Measurements from ENCODE around the gene IMMP2L. TPM values are rescaled to one million over a fixed set of nuclear protein-coding genes. Genes with fewer than 3 reads are reported as not detected.

The IMMP2L gene
- total RNA-seq, 1 donor from 2014 or later, result 11.2 TPM

DNA sequence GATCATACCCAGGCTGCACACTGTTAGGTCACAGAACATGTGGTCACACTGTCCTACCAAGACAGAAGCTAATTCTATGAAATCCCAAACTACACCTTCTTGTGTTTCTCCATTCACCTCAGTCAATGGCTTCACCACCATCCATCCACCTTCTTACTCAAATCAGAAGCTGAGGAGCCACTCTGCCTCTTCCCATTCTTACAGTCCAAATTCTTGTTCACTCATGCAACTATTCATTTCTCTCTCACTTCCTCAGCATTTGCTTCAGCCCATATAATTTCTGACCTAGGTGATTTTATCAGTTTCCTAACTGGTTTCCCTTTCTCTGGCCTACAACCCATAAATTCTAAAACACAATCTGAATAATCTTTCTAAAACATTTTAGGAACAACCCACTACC is 242.2 kb downstream of the IMMP2L start:
- Mint-ChIP-seq H3K36me3 (ENCODE audit: low read depth, unreplicated experiment) (no peaks in the 10 kb centered on the region), H3K4me3 (ENCODE audit: unreplicated experiment) (no peak overlapping the region), H3K4me1 (ENCODE audit: unreplicated experiment) (peaks cover 19% of the 10 kb centered on the region), H3K27ac (ENCODE audit: unreplicated experiment) (no peak overlapping the region), H3K27me3 (ENCODE audit: unreplicated experiment) (no peaks in the 10 kb centered on the region), H3K9me3 (ENCODE audit: unreplicated experiment) (no peaks in the 10 kb centered on the region)
- DNase-seq (ENCODE audit: low spot score), result no peak
- TF ChIP-seq, protein P1, sequence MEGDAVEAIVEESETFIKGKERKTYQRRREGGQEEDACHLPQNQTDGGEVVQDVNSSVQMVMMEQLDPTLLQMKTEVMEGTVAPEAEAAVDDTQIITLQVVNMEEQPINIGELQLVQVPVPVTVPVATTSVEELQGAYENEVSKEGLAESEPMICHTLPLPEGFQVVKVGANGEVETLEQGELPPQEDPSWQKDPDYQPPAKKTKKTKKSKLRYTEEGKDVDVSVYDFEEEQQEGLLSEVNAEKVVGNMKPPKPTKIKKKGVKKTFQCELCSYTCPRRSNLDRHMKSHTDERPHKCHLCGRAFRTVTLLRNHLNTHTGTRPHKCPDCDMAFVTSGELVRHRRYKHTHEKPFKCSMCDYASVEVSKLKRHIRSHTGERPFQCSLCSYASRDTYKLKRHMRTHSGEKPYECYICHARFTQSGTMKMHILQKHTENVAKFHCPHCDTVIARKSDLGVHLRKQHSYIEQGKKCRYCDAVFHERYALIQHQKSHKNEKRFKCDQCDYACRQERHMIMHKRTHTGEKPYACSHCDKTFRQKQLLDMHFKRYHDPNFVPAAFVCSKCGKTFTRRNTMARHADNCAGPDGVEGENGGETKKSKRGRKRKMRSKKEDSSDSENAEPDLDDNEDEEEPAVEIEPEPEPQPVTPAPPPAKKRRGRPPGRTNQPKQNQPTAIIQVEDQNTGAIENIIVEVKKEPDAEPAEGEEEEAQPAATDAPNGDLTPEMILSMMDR (IDR thresholded peaks at IDR 0.05; ENCODE audit: unreplicated experiment), result no peak

DNA sequence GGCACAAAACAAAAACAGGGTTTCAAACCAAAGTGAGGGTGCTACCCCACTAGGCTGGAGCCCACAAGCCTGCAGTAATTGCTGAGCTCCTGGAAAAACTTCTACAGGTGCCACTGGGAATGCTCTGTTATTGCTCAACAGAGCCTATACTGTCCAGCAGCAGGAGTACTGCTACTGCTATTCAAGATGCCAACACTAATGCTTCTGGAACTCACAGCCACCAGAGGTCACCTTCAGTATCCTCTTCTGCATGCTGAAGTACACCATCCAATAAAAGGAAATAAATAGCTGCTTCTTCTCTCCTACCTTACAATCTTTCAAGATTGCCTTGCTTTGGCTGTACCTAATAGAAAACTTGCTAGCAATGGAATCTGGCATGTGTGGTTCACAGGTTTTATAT is 249.3 kb downstream of the IMMP2L start:
- no peak overlapping the region for H3K27ac Mint-ChIP-seq (ENCODE audit: unreplicated experiment)
- TF ChIP-seq, protein P1 (IDR thresholded peaks at IDR 0.05; ENCODE audit: unreplicated experiment), result no peak
- no peak for DNase-seq (ENCODE audit: low spot score)
- H3K36me3 Mint-ChIP-seq (ENCODE audit: low read depth, unreplicated experiment), result no peaks in the 10 kb centered on the region
- H3K9me3 Mint-ChIP-seq (ENCODE audit: unreplicated experiment), result no peaks in the 10 kb centered on the region
- no peaks in the 10 kb centered on the region for H3K27me3 Mint-ChIP-seq (ENCODE audit: unreplicated experiment)
- H3K4me3 Mint-ChIP-seq (ENCODE audit: unreplicated experiment), result no peak overlapping the region
- peaks cover 24% of the 10 kb centered on the region for H3K4me1 Mint-ChIP-seq (ENCODE audit: unreplicated experiment)

DNA sequence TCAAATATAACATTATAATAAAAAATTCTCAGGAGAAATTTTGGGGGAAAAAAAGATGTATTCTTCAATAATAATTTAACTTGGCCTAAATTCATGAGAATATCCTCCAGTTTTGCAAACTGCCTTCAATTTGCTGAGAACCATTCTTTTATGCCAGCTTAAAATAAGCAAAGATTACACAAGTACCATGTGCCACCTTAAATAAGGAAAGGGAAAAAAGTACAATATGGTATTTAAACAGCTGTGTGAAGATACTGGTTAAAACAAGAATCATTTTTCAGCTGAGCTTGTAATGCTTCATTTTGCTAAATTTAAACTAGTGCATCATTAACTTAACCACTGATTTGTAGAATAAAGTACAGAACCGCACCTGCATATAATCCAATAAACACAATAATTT is 253.6 kb downstream of the IMMP2L start:
- H3K27ac Mint-ChIP-seq (ENCODE audit: unreplicated experiment), result no peak overlapping the region
- no peak for DNase-seq (ENCODE audit: low spot score)
- no peak overlapping the region for H3K4me3 Mint-ChIP-seq (ENCODE audit: unreplicated experiment)
- TF ChIP-seq, protein P1 (IDR thresholded peaks at IDR 0.05; ENCODE audit: unreplicated experiment), result no peak
- H3K4me1 Mint-ChIP-seq (ENCODE audit: unreplicated experiment), result peaks cover 6% of the 10 kb centered on the region
- H3K9me3 Mint-ChIP-seq (ENCODE audit: unreplicated experiment), result no peaks in the 10 kb centered on the region
- H3K36me3 Mint-ChIP-seq (ENCODE audit: low read depth, unreplicated experiment), result no peaks in the 10 kb centered on the region
- H3K27me3 Mint-ChIP-seq (ENCODE audit: unreplicated experiment), result no peaks in the 10 kb centered on the region

DNA sequence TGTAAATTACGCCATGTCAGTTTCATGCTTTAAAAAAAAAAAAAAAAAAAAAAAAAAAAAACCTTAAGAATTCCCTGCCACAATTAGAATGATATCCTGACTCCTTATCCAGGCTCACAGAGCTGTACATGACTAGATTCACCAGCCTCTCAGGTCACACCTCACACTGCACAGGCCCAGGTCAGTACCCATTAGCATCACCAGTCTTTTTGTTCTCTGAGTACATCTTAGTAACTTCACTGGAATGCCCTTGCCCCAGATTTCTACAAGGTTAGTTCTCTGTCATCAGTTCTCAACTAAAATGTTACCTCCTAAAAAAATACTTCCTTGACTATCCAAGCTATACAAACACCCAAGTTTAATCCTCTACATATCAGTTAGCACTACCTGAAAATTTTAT is 260.4 kb downstream of the IMMP2L start:
- DNase-seq (ENCODE audit: low spot score), result no peak
- H3K27me3 Mint-ChIP-seq (ENCODE audit: unreplicated experiment), result no peaks in the 10 kb centered on the region
- H3K4me3 Mint-ChIP-seq (ENCODE audit: unreplicated experiment), result no peak overlapping the region
- H3K4me1 Mint-ChIP-seq (ENCODE audit: unreplicated experiment), result no peaks in the 10 kb centered on the region
- no peaks in the 10 kb centered on the region for H3K36me3 Mint-ChIP-seq (ENCODE audit: low read depth, unreplicated experiment)
- no peaks in the 10 kb centered on the region for H3K9me3 Mint-ChIP-seq (ENCODE audit: unreplicated experiment)
- TF ChIP-seq, protein P1 (IDR thresholded peaks at IDR 0.05; ENCODE audit: unreplicated experiment), result no peak
- no peak overlapping the region for H3K27ac Mint-ChIP-seq (ENCODE audit: unreplicated experiment)

DNA sequence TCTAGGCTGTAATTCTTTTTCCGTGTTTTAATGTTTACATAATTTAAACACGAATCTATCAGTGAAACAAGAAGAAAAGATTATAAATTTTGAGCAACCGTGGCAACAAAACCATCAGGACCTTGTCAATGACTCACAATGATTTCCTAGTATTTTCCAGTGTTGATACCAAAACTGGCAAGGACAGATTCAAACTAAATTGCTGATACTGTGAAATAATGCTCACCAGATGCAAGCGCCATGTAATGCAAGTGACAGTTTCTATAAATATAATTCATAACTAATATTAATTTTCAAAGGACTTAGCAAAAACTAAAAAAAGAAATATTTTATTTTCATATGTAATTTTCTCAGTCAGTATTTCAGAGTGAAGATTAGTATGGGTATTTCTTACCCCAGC is 267.8 kb downstream of the IMMP2L start:
- H3K36me3 Mint-ChIP-seq (ENCODE audit: low read depth, unreplicated experiment), result no peaks in the 10 kb centered on the region
- TF ChIP-seq, protein P1 (IDR thresholded peaks at IDR 0.05; ENCODE audit: unreplicated experiment), result no peak
- H3K27ac Mint-ChIP-seq (ENCODE audit: unreplicated experiment), result no peak overlapping the region
- DNase-seq (ENCODE audit: low spot score), result no peak
- no peaks in the 10 kb centered on the region for H3K9me3 Mint-ChIP-seq (ENCODE audit: unreplicated experiment)
- H3K27me3 Mint-ChIP-seq (ENCODE audit: unreplicated experiment), result no peaks in the 10 kb centered on the region
- no peaks in the 10 kb centered on the region for H3K4me1 Mint-ChIP-seq (ENCODE audit: unreplicated experiment)
- H3K4me3 Mint-ChIP-seq (ENCODE audit: unreplicated experiment), result no peak overlapping the region
